ENCODE results near the gene CACNG8.

- TF ChIP-seq CTCF (IDR thresholded peaks at IDR 0.05) (no peak), EP300 (IDR thresholded peaks at IDR 0.05) (no peak)
Observed at GRCh38 chr19:53936029-53936428, 26.7 kb upstream of the CACNG8 start.
